ENCODE results near the gene CYLD. TPM values are rescaled to one million over a fixed set of nuclear protein-coding genes. Genes with fewer than 3 reads are reported as not detected.

The CYLD gene
- total and polyA plus RNA-seq, 2 experiments from 2014 or later, result 21.7 to 32.6 TPM

- Histone ChIP-seq H3K9ac (no peak overlapping the region), H3K27ac (no peak overlapping the region), H3K27me3 (replicated peaks; ENCODE audit: insufficient read depth) (no peaks in the 10 kb centered on the region), H3K9me2 (ENCODE audit: insufficient read depth) (no peaks in the 10 kb centered on the region), H3K4me1 (ENCODE audit: insufficient read depth) (no peaks in the 10 kb centered on the region), H3F3A (ENCODE audit: insufficient read depth) (no peaks in the 10 kb centered on the region), H2AFZ (no peak overlapping the region), H3K79me2 (ENCODE audit: insufficient read depth) (peaks cover 39% of the 10 kb centered on the region), H3K4me3 (no peak overlapping the region), H4K20me1 (ENCODE audit: insufficient read depth) (no peaks in the 10 kb centered on the region), H3K9me3 (ENCODE audit: low read depth) (no peaks in the 10 kb centered on the region), H3K36me3 (ENCODE audit: low read depth) (peaks cover 51% of the 10 kb centered on the region), H3K4me2 (ENCODE audit: unreplicated experiment) (no peak overlapping the region)
- DNase-seq, result no peak
- in situ Hi-C loops (cut with MboI), result no loop called here
- WGBS, 2 experiments (ENCODE audit: low coverage in 1 of 2, low lambda C conversion rate in 2 of 2, missing lambda C conversion rate in 2 of 2), result 84 to 87% methylated on average over 6 of the region's 6 CpGs
- TF ChIP-seq EZH2 (IDR thresholded peaks at IDR 0.05; ENCODE audit: insufficient read depth, poor library complexity, severe bottlenecking), result no peak
- TF ChIP-seq EZH2phosphoT487 (IDR thresholded peaks at IDR 0.05; ENCODE audit: insufficient read depth, low read depth), result no peak
Observed at GRCh38 chr16:50751528-50751927, 9.6 kb downstream of the CYLD start.

DNA sequence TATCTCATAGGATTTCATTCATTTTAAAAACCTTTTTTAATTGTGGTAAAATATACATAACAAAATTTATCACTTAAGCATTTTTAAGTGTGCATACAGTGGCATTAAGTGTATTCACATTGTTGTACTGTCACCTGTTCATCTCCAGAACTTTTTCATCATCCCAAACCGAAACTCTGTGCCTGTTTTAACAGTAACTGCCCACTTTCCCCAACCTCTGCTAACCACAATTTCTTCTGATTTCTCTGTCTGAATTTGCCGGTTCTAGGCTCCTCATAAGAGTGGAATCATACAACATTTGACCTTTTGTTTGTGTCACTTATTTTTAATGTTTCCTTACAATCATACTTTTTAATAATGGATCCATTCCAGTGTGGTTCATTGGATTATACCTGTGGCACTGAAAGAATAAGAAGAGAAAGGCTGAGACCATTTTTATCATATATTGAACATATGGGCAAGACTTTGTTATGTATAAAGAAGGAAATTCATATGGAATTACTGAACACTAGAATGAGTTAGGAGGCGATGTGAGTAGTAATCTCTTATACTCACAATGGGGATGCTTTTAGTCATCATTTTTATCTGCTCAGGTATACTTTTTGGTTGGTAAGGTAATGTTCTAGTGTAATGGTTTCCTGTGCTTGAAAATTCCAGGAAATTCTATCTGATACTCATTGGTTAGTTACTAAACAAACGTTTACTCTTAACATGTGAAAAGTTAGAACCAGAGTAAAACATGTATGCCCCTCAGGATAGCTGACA, 10.8 kb downstream of the CYLD start:
- Histone ChIP-seq H3F3A (ENCODE audit: insufficient read depth) (no peaks in the 10 kb centered on the region), H3K27ac (no peak overlapping the region), H2AFZ (no peak overlapping the region), H3K9me3 (ENCODE audit: low read depth) (no peaks in the 10 kb centered on the region), H3K9ac (no peak overlapping the region), H3K36me3 (ENCODE audit: low read depth) (peaks cover 54% of the 10 kb centered on the region), H3K27me3 (replicated peaks; ENCODE audit: insufficient read depth) (no peaks in the 10 kb centered on the region), H3K4me1 (ENCODE audit: insufficient read depth) (no peaks in the 10 kb centered on the region), H3K4me2 (ENCODE audit: unreplicated experiment) (no peak overlapping the region), H4K20me1 (ENCODE audit: insufficient read depth) (no peaks in the 10 kb centered on the region), H3K4me3 (no peak overlapping the region), H3K79me2 (ENCODE audit: insufficient read depth) (peaks cover 36% of the 10 kb centered on the region), H3K9me2 (ENCODE audit: insufficient read depth) (no peaks in the 10 kb centered on the region)
- no peak for DNase-seq
- 88 to 92% methylated on average over 4 of the region's 4 CpGs for WGBS, 2 experiments (ENCODE audit: low coverage in 1 of 2, low lambda C conversion rate in 2 of 2, missing lambda C conversion rate in 2 of 2)
- in situ Hi-C loops (cut with MboI), result no loop called here
- TF ChIP-seq EZH2phosphoT487 (IDR thresholded peaks at IDR 0.05; ENCODE audit: insufficient read depth, low read depth) (no peak), EZH2 (IDR thresholded peaks at IDR 0.05; ENCODE audit: insufficient read depth, poor library complexity, severe bottlenecking) (no peak)

DNA sequence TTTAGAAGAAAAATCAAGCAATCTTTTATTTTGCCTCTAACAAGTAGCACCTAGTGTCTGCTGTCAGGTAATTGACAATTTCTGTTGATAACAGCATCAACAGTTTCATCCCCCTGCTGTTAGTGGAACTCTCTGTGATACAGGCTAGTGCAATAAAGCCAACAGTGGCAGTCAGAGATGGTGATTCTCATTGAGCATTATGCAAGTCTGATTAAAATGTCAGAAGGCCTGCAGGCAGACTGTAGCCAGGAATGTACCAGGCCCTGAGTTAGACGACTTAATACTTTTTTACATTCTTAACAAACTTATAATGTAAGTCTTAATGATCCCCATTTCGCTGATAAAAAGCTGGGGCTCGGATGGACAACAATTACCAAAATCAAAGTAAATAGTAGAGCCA, 14.6 kb downstream of the CYLD start:
- H3K9ac ChIP-seq, result no peak overlapping the region
- TF ChIP-seq EZH2phosphoT487 (IDR thresholded peaks at IDR 0.05; ENCODE audit: insufficient read depth, low read depth), result no peak
- TF ChIP-seq EZH2 (IDR thresholded peaks at IDR 0.05; ENCODE audit: insufficient read depth, poor library complexity, severe bottlenecking), result no peak
- 68 to 71% methylated on average over 3 of the region's 3 CpGs for WGBS, 2 experiments (ENCODE audit: low coverage in 1 of 2, low lambda C conversion rate in 2 of 2, missing lambda C conversion rate in 2 of 2)
- no peak overlapping the region for H3K4me3 ChIP-seq
- H3K4me2 ChIP-seq (ENCODE audit: unreplicated experiment), result no peak overlapping the region
- peaks cover 44% of the 10 kb centered on the region for H3K79me2 ChIP-seq (ENCODE audit: insufficient read depth)
- no peaks in the 10 kb centered on the region for H4K20me1 ChIP-seq (ENCODE audit: insufficient read depth)
- in situ Hi-C loops (cut with MboI), result no loop called here
- H3K4me1 ChIP-seq (ENCODE audit: insufficient read depth), result no peaks in the 10 kb centered on the region
- no peak overlapping the region for H2AFZ ChIP-seq
- H3K27me3 ChIP-seq (replicated peaks; ENCODE audit: insufficient read depth), result no peaks in the 10 kb centered on the region
- peaks cover 50% of the 10 kb centered on the region for H3K36me3 ChIP-seq (ENCODE audit: low read depth)
- peak; percentile 8 for DNase-seq
- H3K9me2 ChIP-seq (ENCODE audit: insufficient read depth), result no peaks in the 10 kb centered on the region
- no peaks in the 10 kb centered on the region for H3K9me3 ChIP-seq (ENCODE audit: low read depth)
- no peaks in the 10 kb centered on the region for H3F3A ChIP-seq (ENCODE audit: insufficient read depth)
- no peak overlapping the region for H3K27ac ChIP-seq

GRCh38 chr16:50761267-50761666, 19.4 kb downstream of the CYLD start:
- H2AFZ ChIP-seq, result no peak overlapping the region
- no peak overlapping the region for H3K9ac ChIP-seq
- H3K4me2 ChIP-seq (ENCODE audit: unreplicated experiment), result no peak overlapping the region
- H3K9me2 ChIP-seq (ENCODE audit: insufficient read depth), result no peaks in the 10 kb centered on the region
- peaks cover 17% of the 10 kb centered on the region; the same call in 1 of the 2 replicates for H3K4me1 ChIP-seq (ENCODE audit: insufficient read depth)
- H3K79me2 ChIP-seq (ENCODE audit: insufficient read depth), result peaks cover 88% of the 10 kb centered on the region
- H3K4me3 ChIP-seq, result no peak overlapping the region
- no peak for TF ChIP-seq EZH2 (IDR thresholded peaks at IDR 0.05; ENCODE audit: insufficient read depth, poor library complexity, severe bottlenecking)
- no peak for TF ChIP-seq EZH2phosphoT487 (IDR thresholded peaks at IDR 0.05; ENCODE audit: insufficient read depth, low read depth)
- H3K27me3 ChIP-seq (replicated peaks; ENCODE audit: insufficient read depth), result no peaks in the 10 kb centered on the region
- 95 to 97% methylated on average over 1 of the region's 1 CpG for WGBS, 2 experiments (ENCODE audit: low coverage in 1 of 2, low lambda C conversion rate in 2 of 2, missing lambda C conversion rate in 2 of 2)
- no peaks in the 10 kb centered on the region for H3F3A ChIP-seq (ENCODE audit: insufficient read depth)
- no peaks in the 10 kb centered on the region for H4K20me1 ChIP-seq (ENCODE audit: insufficient read depth)
- in situ Hi-C loops (cut with MboI), result no loop called here
- no peak overlapping the region for H3K27ac ChIP-seq
- H3K36me3 ChIP-seq (ENCODE audit: low read depth), result peaks cover 28% of the 10 kb centered on the region
- no peak for DNase-seq
- no peaks in the 10 kb centered on the region for H3K9me3 ChIP-seq (ENCODE audit: low read depth)
